T follicular helper cell (primary cell): ENCODE measurements around the gene PSG4.
"Not testable (repeated sequence)": the region's sequence is repeated elsewhere in the genome, so short reads cannot be mapped to it uniquely, and the experiment has no call there.

ENCODE experiments used
- DNase-seq: peaks from one replicate; pipeline ENCODE4 v3.0.0-alpha.2; 2020; ENCODE audit warnings: low read depth

The PSG4 gene

DNA sequence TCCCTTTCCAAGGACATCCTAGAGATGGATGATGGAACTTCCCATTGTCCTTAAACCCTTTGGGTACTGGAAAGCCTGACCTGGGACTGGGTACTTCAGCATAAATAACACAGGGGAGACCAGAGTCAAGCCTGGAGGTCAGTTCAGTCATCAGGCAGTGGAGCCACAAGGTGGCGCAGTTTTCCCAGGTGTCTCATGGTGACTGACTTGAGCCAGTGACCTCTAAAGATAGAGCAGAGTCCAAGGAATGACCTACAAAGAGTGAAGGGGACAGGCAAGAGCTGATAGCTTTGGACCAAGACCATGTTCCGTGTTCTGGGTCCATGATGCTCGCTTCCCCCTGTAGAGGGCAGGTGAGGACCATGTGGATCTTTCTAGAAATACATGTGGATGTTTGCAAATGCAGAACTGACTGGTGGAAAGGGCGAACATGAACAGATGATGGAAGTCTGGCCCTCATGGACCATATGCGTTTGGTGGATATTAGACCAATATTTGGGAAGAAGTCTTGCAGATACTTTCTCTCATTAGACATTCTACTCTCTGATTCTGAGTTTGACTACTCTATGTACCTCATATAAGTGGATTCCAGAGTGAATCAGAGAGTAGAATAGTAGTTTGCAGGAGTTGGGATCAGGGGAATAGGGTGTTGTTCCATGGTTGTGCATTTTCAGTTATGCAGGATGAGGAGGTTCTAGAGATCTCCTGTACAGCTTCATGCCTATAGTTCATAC is 6.6 kb downstream of the PSG4 start:
- DNase-seq = not testable (repeated sequence)

DNA sequence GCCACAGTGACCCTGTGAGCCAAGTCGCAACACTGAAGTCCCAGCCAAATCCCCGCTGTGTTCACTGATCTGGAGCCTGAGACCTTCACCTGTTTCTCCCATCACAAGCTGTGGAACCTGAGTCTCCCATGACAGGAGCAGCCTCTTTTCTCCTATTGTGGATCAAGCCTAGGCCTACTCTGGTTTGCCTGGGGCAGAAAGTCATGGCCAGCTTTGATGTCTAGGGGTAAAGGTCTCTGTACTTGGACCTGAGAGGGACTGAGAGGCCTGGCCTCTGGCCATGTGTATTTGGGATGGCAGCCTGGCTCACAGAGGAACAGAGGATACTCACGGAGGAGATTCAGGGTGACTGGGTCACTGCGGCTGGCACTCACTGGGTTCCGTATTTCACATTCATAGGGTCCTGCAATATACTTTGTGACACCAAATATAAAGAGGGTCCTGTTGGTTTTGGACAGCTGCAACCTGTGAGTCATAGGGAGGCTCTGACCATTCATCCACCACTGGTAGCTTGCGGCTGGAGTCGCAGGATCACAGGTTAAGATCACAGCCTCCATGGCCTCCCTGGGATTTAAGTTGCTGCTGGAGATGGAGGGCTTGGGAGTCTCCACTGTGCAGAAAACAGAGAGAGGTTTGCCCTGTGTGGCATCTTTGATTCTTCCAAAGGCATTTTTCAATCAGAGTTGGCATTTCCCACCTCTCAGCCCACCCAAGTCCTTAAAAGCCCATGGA is 7.6 kb downstream of the PSG4 start:
- DNase-seq = not testable (repeated sequence)

DNA sequence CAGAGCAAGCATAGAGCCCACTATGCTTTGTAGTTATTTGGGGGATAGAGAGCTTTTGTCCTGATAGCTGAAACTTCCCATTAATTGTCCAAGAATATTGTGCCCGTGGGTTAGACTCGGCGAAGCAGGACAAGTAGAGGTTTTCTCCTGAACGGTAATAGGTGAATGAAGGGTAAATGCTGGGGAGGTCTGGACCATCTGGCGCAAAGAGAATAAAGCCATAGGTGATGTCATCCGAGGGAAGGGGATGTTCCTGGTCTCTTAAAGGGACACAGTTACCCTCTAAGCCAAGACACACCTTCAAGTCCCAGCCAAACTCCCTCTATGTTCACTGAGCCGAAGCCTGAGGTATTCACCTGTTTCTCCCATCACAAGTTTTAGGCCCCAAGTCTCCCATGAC is 11.0 kb downstream of the PSG4 start:
- DNase-seq = not testable (repeated sequence)

DNA sequence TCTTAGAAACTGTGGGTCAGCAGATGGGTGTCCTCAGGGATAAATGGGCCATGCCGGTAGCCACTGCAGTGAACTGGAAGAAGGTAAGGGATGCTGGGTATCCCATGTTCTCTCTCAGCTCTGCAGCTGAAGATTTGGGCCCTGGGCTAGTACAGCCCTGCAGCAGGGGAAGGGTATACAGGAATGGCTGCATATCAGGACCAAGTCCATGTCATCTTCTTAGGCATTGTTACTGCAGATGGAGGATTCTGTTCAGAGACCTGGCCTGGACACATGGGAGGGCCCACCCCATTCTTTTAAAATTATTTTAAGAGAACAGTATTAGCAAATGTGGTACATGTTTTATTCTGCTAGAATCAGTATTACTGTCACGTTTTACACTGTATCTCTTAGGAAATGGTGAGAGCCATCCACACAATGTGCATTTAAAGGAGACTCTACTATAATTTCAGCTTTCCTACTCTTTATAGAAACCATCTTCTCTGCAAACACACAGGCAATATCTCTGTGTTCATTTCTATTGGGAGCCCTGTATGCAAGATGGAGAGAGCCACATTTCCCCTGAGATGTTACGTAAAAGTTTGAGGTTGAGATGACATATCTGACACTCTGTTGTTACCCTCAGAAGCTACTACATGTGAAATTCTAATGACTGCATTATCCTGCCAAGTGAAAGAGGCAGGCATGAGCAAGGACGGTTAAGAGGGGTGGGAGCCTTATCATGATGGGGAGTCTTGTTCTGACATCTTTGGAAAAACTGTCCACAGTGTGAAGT is 12.9 kb downstream of the PSG4 start:
- not testable (repeated sequence) for DNase-seq

DNA sequence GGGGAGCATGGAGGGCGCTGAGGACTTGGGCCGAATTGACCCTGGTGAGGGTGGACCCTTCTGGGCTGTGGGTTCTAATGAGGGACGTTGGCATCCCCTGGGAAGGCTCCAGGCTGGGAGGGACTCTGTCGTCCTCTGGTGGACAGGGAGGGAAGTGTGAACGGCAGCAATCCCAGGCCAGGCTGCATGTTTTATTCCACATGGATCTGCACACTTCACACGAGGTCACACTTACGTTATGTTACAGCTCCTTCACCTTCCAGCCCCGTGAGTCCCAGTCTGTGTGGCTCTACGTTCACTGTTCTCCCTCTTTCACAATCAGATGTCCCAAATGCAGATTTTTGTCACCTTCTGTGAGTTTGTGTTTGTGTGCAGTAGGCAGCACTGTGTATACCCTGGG is 17.3 kb downstream of the PSG4 start:
- DNase-seq = not testable (repeated sequence)

DNA sequence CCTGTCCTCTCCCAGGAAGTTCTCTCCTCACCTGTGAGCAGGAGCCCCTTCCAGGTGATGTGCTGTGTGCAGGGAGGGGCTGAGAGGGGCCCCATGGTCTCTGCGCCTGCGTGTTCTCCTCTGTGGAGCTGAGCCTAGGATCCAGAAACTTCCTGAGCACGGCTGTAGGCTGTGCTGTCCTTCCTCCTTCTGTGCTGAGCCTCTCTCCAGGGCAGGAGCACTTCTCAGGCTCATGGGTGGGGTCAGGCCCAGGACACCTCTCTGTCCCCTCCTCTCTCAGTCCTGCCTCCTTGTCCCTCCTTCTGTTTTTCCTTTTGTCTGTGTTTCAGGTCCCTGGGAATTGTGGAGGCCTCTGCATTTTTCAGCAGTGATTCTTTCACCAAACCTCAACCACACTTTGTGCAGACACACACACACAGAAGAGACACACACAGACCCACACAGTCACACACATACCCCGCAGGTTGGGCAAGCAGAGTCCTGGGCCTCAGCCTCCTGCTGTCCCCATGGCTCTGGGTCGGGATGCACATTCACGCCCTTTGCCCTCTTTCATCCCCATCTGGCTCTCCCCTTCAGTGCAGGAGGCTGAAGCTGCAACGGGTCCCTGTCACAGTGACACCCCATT is 19.0 kb downstream of the PSG4 start, which contains the start of gene PSG5:
TSS of gene PSG5 (minus strand) at position 226 of the 625 bp plus-strand sequence. CDS start at position 95, 131 bp downstream.
- not testable (repeated sequence) for DNase-seq

DNA sequence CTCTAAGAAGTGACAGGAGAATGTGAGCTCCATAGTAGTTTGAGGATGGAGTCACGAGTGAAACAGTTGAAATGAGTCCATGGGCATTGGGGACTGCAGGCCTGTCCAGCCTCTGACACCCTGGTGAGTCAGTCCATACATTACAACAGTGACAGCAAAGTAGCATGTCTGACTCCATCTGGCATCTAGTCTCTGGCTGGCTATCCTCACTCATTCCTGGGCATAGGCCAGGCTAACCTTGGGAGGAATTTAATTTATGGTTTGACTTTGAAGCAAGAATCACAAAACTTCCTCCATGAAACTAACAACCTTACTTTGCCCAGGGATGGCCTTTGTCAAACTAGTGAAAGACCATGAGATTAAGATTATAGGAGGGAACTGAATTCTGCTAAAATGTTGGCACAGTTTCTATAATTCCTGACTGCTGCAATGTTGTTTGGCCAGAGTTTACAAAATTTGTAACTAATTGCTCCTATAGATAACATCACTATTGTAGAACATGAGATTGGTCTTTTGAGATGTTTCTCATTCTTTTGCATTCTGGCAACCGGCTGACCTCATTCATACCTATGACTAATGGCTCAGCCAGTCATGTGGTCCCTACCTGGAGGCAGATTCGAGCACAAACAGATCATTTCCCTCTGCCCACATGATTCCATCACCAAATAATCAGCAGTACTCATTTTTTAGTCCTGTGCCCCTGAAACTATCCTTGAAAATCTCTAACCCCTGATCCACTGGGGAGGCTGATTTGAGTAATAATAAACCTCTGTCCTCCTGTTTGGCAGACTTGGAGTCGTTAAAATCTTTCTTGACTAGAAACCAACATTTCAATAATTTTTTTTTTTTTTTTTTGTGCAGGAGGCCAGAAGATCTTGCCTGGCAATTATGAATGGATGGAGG is 23.3 kb downstream of the PSG4 start:
- not testable (repeated sequence) for DNase-seq

DNA sequence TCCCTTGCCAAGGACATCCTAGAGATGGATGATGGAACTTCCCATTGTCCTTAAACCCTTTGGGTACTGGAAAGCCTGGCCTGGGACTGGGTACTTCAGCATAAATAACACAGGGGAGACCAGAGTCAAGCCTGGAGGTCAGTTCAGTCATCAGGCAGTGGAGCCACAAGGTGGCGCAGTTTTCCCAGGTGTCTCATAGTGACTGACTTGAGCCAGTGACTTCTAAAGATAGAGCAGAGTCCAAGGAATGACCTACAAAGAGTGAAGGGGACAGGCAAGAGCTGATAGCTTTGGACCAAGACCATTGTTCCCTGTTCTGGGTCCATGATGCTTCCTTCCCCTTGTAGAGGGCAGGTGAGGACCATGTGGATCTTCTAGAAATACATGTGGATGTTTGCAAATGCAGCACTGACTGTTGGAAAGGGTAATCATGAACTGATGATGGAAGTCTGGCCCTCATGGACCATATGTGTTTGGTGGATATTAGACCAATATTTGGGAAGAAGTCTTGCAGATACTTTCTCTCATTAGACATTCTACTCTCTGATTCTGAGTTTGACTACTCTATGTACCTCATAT is 25.8 kb downstream of the PSG4 start:
- not testable (repeated sequence) for DNase-seq

DNA sequence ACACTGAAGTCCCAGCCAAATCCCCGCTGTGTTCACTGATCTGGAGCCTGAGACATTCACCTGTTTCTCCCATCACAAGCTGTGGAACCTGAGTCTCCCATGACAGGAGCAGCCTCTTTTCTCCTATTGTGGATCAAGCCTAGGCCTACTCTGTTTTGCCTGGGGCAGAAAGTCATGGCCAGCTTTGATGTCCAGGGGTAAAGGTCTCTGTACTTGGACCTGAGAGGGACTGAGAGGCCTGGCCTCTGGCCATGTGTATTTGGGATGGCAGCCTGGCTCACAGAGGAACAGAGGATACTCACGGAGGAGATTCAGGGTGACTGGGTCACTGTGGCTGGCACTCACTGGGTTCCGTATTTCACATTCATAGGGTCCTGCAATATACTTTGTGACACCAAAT is 26.9 kb downstream of the PSG4 start:
- DNase-seq = not testable (repeated sequence)

DNA sequence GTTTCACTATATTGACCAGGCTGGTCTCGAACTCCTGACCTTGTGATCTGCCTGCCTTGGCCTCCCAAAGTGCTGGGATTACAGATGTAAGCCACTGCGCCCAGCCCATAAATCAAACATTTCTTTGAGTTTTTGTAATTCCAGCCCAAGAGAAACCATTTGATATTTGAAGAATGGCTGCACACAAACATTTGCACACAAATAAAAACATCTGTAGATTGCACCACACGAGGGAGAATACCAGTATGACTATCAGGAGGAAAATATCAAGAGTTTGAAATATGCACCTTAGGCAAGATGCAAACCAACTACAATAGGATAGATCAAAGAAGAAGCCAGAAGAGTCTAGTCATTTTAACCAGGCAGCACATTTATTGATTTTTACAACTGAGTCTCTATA is 39.5 kb downstream of the PSG4 start:
- not testable (repeated sequence) for DNase-seq

DNA sequence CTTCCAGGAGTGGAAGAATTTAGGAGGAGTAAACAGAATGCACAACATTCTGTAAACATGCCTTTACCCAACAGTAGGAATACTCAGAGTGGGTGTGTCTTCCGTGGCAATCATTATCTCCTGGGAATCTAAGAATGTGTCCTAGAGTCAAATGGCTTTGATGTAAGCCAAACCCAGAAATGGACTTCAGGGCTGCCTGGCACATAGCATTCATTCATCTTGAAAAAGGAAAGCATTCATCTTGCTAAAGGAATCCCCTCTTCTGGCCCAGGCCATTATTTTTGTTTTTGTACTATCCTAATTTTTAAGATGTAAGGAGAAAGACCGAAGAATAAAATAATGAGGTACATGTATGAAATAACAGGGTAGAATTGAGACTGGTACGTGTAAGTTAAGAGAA is 42.3 kb downstream of the PSG4 start:
- not testable (repeated sequence) for DNase-seq

DNA sequence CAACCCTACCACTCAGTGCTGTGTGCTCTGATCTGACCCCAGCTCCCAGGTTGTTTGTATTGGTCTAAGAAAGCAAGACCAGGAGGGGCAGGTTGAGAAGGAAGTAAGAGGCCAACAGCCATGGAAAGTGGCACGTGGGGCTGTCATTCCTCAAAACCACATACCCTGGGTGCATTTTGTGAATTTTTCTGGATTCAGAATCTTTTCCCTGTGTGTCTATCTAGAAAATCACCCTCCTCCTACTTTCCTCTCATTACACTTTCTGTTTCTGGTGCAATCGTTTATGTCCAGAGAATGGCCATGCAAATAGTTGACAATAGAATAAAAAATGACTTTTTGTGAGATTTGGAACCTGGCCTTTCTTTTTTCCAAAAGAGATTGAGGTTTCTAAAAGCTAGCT is 43.2 kb downstream of the PSG4 start:
- DNase-seq = not testable (repeated sequence)

DNA sequence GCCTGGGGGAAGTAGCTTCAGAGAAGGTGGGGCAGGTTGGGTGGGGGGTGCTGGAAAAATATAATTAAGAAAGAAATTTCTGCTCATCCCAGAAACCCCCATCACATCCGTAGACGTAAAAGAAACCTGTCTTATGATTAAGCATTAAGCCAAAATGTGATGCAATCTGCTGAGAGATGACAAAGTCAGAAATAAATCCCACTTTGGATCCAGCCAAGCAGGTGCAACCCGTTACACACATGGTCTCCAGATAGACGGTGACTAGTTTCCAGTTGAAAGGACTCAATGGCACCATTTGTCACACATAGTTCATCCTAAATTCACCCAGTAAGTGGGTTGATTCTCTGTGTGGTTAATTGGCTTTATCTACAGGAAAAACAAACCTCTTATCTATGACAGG is 53.2 kb downstream of the PSG4 start:
- DNase-seq = no peak

DNA sequence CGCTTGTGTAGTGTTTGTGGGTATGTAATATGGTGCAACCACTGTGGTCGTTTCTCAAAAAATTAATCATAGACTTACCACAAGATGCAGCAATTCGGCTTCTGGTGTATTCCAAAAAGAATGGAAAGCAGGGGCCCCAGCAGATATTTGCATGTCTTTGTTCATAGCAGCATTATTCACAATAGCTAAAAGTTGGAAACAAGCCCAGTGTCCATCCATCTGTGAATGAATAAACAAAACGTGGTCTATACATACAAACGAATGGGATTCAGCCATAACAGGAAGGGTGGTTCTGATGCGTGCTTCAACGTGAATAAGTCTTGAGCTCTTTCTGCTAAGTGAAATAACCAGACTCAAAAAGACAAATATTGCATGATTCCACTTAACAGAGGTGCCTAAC is 55.6 kb downstream of the PSG4 start:
- not testable (repeated sequence) for DNase-seq

DNA sequence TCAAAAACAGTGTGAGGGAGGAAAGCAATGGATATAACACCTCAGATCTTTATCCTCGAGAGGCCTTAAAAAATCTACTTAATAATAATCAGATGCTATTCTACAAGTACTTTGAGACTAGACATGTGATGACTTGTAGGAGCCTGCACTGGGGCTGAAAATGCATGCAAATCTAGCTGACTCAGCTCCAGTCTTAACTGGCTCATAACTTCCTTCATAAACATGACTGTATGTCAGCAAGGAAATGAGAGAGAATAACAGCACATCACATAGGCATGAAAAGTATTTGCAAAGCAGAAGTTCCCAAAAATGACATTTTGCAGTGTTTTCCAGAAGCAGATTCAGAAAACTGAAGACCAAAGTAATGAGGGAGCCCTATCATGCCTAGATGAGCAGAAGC is 57.2 kb downstream of the PSG4 start:
- DNase-seq = no peak
